Stomach smooth muscle (tissue), 2 donors: ENCODE data around the gene ATP6V1G3.
"Not testable (repeated sequence)": the region's sequence is repeated elsewhere in the genome, so short reads cannot be mapped to it uniquely, and the experiment has no call there.

Experiments used
- H3K27ac ChIP-seq: one replicate; pipeline ENCODE4 v1.7.0; 2013; ENCODE audit warnings: mild to moderate bottlenecking, low read length, inconsistent platforms
- H3K27me3 ChIP-seq, 2 donors: one replicate each; pipeline ENCODE4 v1.7.0; 2013; ENCODE audit warnings: low read length in 2 of 2; ENCODE audit not compliant: insufficient read depth in 2 of 2, control insufficient read depth in 1 of 2
- H3K36me3 ChIP-seq, 2 donors: one replicate each; pipeline ENCODE4 v1.7.0; 2013; ENCODE audit warnings: low read length in 2 of 2; ENCODE audit not compliant: control insufficient read depth in 2 of 2, insufficient read depth in 2 of 2
- H3K4me1 ChIP-seq: one replicate; pipeline ENCODE4 v1.7.0; 2013; ENCODE audit warnings: low read length; ENCODE audit not compliant: control insufficient read depth, insufficient read depth
- H3K4me3 ChIP-seq, 2 donors: one replicate each; pipeline ENCODE4 v1.7.0; 2013; ENCODE audit warnings: low read length in 2 of 2
- H3K9ac ChIP-seq, 2 donors: one replicate each; pipeline ENCODE4 v1.7.0; 2013; ENCODE audit warnings: low read length in 2 of 2, mild to moderate bottlenecking in 1 of 2
- H3K9me3 ChIP-seq, 2 donors: one replicate each; pipeline ENCODE4 v1.7.0; 2013; ENCODE audit warnings: low read length in 2 of 2; ENCODE audit not compliant: control insufficient read depth in 2 of 2
- donor health status: healthy.
- donor health status: Pancreatic carcinoma.

The ATP6V1G3 gene

GRCh38 chr1:198542632-198543031 is 2.2 kb upstream of the ATP6V1G3 start:
- Histone ChIP-seq H3K9ac (no peak overlapping the region), H3K4me3 (no peak overlapping the region), H3K4me1 (no peaks in the 10 kb centered on the region), H3K9me3 (peaks cover 0 to 3% of the 10 kb centered on the region in 2 donors), H3K27me3 (no peaks in the 10 kb centered on the region), H3K36me3 (no peaks in the 10 kb centered on the region), H3K27ac (no peak overlapping the region)

GRCh38 chr1:198541737-198542136 is 1.3 kb upstream of the ATP6V1G3 start:
- Histone ChIP-seq H3K9me3 (peaks cover 0 to 3% of the 10 kb centered on the region in 2 donors), H3K4me1 (no peaks in the 10 kb centered on the region), H3K4me3 (no peak overlapping the region), H3K36me3 (no peaks in the 10 kb centered on the region), H3K9ac (no peak overlapping the region), H3K27ac (no peak overlapping the region), H3K27me3 (no peaks in the 10 kb centered on the region)

DNA sequence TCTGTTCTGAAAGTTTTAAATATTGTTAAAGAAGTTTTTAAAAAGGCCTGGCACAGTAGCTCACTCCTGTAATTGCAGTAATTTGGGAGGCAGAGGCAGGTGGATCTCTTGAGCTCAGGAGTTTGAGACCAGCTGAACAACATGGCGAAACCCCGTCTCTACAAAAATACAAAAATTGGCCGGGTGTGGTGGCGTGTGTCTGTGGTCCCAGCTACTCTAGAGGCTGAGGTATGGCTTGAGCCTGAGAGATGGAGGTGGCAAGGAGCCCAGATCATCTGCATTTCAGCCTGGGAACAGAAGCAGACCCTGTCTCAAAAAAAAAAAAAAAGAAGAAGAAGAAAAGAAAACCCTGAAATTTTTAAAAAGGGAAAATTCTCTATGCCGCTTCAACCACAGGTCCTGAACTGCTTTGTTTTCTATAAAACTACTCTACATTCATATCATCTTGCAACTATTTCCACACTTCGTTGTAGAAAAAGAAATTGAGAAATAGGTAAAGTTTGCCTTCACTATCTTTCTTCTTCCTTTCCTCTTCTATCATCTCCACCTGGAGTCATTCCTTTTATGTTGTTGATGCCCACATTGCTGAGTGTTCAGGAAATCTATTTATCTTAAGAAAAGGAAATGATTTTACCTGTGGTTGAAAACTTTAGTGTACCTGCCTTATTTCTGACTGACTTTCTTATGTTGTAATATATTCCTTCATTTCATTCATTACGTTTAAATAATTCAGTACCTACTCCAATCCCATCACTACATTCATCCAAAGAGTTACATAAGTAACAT is 1.7 kb downstream of the ATP6V1G3 start:
- H3K36me3 ChIP-seq = no peaks in the 10 kb centered on the region
- no peaks in the 10 kb centered on the region for H3K4me1 ChIP-seq
- H3K9me3 ChIP-seq = no peaks in the 10 kb centered on the region
- H3K4me3 ChIP-seq = no peak overlapping the region
- H3K27me3 ChIP-seq = no peaks in the 10 kb centered on the region
- no peak overlapping the region for H3K9ac ChIP-seq
- H3K27ac ChIP-seq = no peak overlapping the region

DNA sequence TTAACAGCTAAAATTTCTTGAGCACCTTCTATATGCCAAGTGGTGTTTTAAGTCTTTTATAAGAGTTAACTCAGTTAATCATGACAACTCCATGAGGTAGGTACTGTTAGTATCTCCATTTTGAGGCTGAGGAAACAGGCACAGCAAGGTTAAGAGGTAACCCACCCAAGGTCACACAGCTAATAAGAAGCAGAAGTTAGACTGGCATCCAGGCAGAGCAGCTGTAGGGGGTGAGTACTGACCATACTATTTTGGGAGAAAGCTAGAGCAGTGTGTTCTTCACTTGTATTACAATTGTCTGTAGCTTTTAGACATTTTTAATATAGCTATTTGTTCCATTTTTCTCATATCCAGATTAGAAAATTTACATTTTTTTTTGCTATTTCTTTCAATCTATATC is 4.8 kb downstream of the ATP6V1G3 start:
- Histone ChIP-seq H3K4me3 (no peak overlapping the region), H3K9me3 (no peaks in the 10 kb centered on the region), H3K9ac (no peak overlapping the region), H3K27ac (no peak overlapping the region), H3K36me3 (no peaks in the 10 kb centered on the region), H3K4me1 (no peaks in the 10 kb centered on the region), H3K27me3 (no peaks in the 10 kb centered on the region)

- Histone ChIP-seq H3K4me1 (no peaks in the 10 kb centered on the region), H3K27ac (no peak overlapping the region), H3K9me3 (no peaks in the 10 kb centered on the region), H3K36me3 (no peaks in the 10 kb centered on the region), H3K4me3 (no peak overlapping the region), H3K9ac (no peak overlapping the region), H3K27me3 (no peaks in the 10 kb centered on the region)
Measured at GRCh38 chr1:198534548-198535418, 5.7 kb downstream of the ATP6V1G3 start.

GRCh38 chr1:198531891-198532290 is 8.6 kb downstream of the ATP6V1G3 start:
- Histone ChIP-seq H3K4me3 (no peak overlapping the region), H3K27me3 (no peaks in the 10 kb centered on the region), H3K9me3 (no peaks in the 10 kb centered on the region), H3K4me1 (no peaks in the 10 kb centered on the region), H3K9ac (no peak overlapping the region), H3K27ac (no peak overlapping the region), H3K36me3 (no peaks in the 10 kb centered on the region)

DNA sequence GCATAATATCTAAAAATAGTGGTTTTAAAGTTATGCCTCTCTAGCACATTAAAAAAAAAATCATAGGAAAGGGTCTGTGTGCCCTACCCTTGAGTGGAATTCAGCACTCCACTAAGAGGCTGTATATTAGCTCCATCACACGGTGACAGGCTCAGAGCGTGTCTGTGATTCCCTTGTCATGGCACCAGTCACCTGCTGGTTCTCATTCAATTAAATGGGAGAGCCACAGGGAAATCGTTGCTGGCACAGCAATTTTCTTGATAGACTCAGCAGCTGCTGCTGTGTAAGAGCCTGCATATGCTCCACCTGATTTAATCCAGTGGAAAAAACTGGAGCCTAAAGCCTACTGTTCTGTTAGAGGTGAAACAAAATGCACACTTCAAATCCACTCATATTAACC is 9.5 kb downstream of the ATP6V1G3 start:
- Histone ChIP-seq H3K4me3 (no peak overlapping the region), H3K27ac (no peak overlapping the region), H3K4me1 (no peaks in the 10 kb centered on the region), H3K9ac (no peak overlapping the region), H3K36me3 (no peaks in the 10 kb centered on the region), H3K27me3 (no peaks in the 10 kb centered on the region), H3K9me3 (no peaks in the 10 kb centered on the region)

GRCh38 chr1:198529414-198529813 is 11.1 kb downstream of the ATP6V1G3 start:
- Histone ChIP-seq H3K4me3 (no peak overlapping the region), H3K9ac (no peak overlapping the region)

DNA sequence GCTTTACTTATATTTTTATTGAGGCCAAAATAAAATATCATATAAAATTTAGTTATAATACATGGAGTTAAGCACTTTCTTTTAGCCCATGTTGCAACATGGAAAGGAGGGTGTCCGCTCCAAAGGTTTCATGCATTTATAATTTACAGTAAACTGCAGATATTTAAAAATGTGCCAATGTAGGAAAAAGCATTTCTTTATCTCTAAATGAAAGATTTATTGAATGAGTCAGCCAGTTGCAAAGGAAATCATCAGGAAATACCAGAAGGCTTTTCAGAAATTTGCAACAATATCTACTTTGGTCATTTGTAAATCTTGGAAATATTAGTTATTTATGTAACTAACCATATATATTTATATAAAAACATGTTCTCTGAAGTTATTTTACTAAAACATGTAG is 12.1 kb downstream of the ATP6V1G3 start:
- H3K9ac ChIP-seq = no peak overlapping the region
- no peaks in the 10 kb centered on the region for H3K4me1 ChIP-seq
- no peaks in the 10 kb centered on the region for H3K9me3 ChIP-seq
- no peaks in the 10 kb centered on the region for H3K27me3 ChIP-seq
- H3K27ac ChIP-seq = no peak overlapping the region
- no peak overlapping the region for H3K4me3 ChIP-seq
- no peaks in the 10 kb centered on the region for H3K36me3 ChIP-seq

More at GRCh38 chr1:198529414-198529813, 11.1 kb downstream of the ATP6V1G3 start:
- Histone ChIP-seq H3K4me1 (no peaks in the 10 kb centered on the region), H3K9me3 (no peaks in the 10 kb centered on the region), H3K27me3 (no peaks in the 10 kb centered on the region), H3K27ac (no peak overlapping the region), H3K36me3 (no peaks in the 10 kb centered on the region)

DNA sequence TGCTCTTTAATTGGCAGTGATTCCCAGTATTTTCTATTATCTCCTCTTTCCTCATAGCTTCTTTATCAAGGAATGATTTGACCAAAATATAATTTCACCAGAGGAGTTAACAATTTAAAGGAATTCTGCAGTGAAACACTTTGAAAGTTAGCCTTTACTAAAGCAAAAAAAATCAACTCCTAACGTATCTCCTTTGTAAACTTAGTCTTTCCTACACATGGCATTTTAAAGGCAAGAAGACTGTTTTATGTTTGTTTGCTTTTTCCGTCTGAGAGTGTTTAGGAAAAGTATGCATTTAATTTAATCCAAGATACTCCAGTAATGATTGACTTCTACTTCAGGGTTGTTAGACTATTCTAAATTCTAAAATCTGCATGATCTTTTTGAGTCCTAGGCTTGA is 15.9 kb downstream of the ATP6V1G3 start:
- Histone ChIP-seq H3K4me1 (no peaks in the 10 kb centered on the region), H3K9ac (no peak overlapping the region), H3K27me3 (no peaks in the 10 kb centered on the region), H3K36me3 (no peaks in the 10 kb centered on the region), H3K27ac (no peak overlapping the region), H3K4me3 (no peak overlapping the region), H3K9me3 (no peaks in the 10 kb centered on the region)

DNA sequence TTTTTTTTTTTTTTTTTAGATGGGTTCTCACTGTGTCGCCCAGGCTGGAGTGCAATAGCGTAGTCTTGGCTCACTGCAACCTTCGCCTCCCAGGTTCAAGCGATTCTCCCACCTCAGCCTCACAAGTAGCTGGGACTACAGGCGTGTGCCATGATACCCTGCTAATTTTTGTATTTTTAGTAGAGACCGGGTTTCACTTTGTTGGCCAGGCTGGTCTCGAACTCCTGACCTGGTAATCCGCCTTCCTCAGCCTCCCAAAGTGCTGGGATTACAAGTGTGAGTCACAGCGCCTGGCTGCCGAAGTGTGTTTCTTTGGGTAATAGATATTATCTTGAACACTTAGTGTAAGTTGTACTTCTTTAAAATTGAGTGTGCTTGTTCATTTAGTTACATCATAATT is 16.4 kb downstream of the ATP6V1G3 start:
- not testable (repeated sequence) for H3K27ac ChIP-seq, H3K9ac ChIP-seq, H3K4me1 ChIP-seq, H3K36me3 ChIP-seq, H3K9me3 ChIP-seq, H3K4me3 ChIP-seq, H3K27me3 ChIP-seq
